Testis (tissue), 2 donors: ENCODE data around the gene ARHGAP26.

Experiments
- CTCF ChIP-seq, 3 experiments: fragments of 450-650 bp in 2 of 3; fragments of 200-600 bp in 1 of 3; sonication (generic) in 1 of 3; IDR thresholded peaks; one replicate each; pipeline ENCODE4 v1.5.1; 2016 to 2019; ENCODE audit warnings: antibody characterized with exemption in 3 of 3, mild to moderate bottlenecking in 2 of 3, moderate library complexity in 1 of 3
- POLR2A ChIP-seq: fragments of 450-650 bp; IDR thresholded peaks from one replicate; pipeline ENCODE4 v1.6.1; 2017; ENCODE audit warnings: antibody characterized with exemption, mild to moderate bottlenecking, moderate library complexity

GRCh38 chr5:143084407-143084806 lies 314.2 kb downstream of the ARHGAP26 start:
- TF ChIP-seq CTCF (IDR thresholded peaks at IDR 0.05) (no peak), POLR2A (no peak)
